HG03039 (cell line): Measurements from ENCODE around the gene ADAMTS13.
A peak's percentile ranks its signal among the peaks of the same experiment; 100 is the strongest.
"Not testable (repeated sequence)": the region's sequence is repeated elsewhere in the genome, so short reads cannot be mapped to it uniquely, and the experiment has no call there.

Experiments
- ATAC-seq: cut with Tn5 transposase; IDR thresholded peaks from one replicate; pipeline ENCODE4 v1.9.1; 2021; ENCODE audit warnings: mild to moderate bottlenecking, moderate library complexity; ENCODE audit not compliant: unreplicated experiment

Gene ADAMTS13

GRCh38 chr9:133421615-133422542 is at the start of gene ADAMTS13:
Gene ADAMTS13, plus strand, starts transcription at chr9:133422367. Its CDS starts 77 bp downstream, at chr9:133422444.
- no peak for ATAC-seq

GRCh38 chr9:133374612-133375115 is 47.5 kb upstream of the ADAMTS13 start:
- no peak for ATAC-seq

- ATAC-seq = no peak
These were observed 46.9 kb upstream of the ADAMTS13 start for GRCh38 chr9:133375116-133375723.

GRCh38 chr9:133375724-133376654 is 46.2 kb upstream of the ADAMTS13 start, which contains the start of the genes STKLD1 and SURF4:
Gene STKLD1, plus strand, starts transcription at chr9:133376366. Its CDS starts 108 bp downstream, at chr9:133376474.
Gene SURF4, minus strand, starts transcription at chr9:133376060. Its CDS starts 91 bp downstream, at chr9:133375969.
- ATAC-seq = peak; percentile 84

GRCh38 chr9:133377280-133377679 is 44.9 kb upstream of the ADAMTS13 start:
- not testable (repeated sequence) for ATAC-seq

- no peak for ATAC-seq
These were observed 44.4 kb upstream of the ADAMTS13 start for GRCh38 chr9:133377721-133378216.

GRCh38 chr9:133378408-133378962 is 43.7 kb upstream of the ADAMTS13 start:
- no peak for ATAC-seq

GRCh38 chr9:133379153-133380086 is 42.7 kb upstream of the ADAMTS13 start:
- ATAC-seq = no peak

GRCh38 chr9:133380734-133381133 is 41.4 kb upstream of the ADAMTS13 start:
- ATAC-seq = no peak

- no peak for ATAC-seq
These were observed 39.5 kb upstream of the ADAMTS13 start for GRCh38 chr9:133382507-133383141.

GRCh38 chr9:133383438-133383837 is 38.7 kb upstream of the ADAMTS13 start:
- ATAC-seq = no peak

GRCh38 chr9:133384736-133385321 is 37.3 kb upstream of the ADAMTS13 start:
- no peak for ATAC-seq

GRCh38 chr9:133385452-133385851 is 36.7 kb upstream of the ADAMTS13 start:
- ATAC-seq = no peak

GRCh38 chr9:133386338-133386737 is 35.8 kb upstream of the ADAMTS13 start:
- ATAC-seq = no peak

- no peak for ATAC-seq
These were observed 34.5 kb upstream of the ADAMTS13 start for GRCh38 chr9:133387680-133388079.

GRCh38 chr9:133389025-133389557 is 33.1 kb upstream of the ADAMTS13 start:
- no peak for ATAC-seq

- ATAC-seq = no peak
These were observed 32.6 kb upstream of the ADAMTS13 start for GRCh38 chr9:133389562-133389961.

- no peak for ATAC-seq
These were observed 31.5 kb upstream of the ADAMTS13 start for GRCh38 chr9:133390713-133391112.
